GM23338 (cell line): ENCODE results near the gene SCGN. TPM values are rescaled to one million over a fixed set of nuclear protein-coding genes. Genes with fewer than 3 reads are reported as not detected.

Experiments
- ATAC-seq: fragments of 200-7000 bp; cut with Tn5 transposase; 3 replicates; pipeline ENCODE4 v1.9.1; 2020
- DNase-seq: peaks from one replicate; pipeline ENCODE4 v3.0.0-alpha.2; 2015; ENCODE audit warnings: low spot score
- H2AFZ ChIP-seq: fragments of 200-600 bp; sonication (generic); 2 replicates; pipeline ENCODE4 v1.8.0; 2016; ENCODE audit warnings: antibody characterized with exemption, mild to moderate bottlenecking, moderate library complexity
- H3F3A ChIP-seq: fragments of 200-600 bp; sonication (generic); replicated peaks from 2 replicates; pipeline ENCODE4 v1.8.0; 2017; ENCODE audit warnings: antibody characterized with exemption, mixed run types, low read depth
- H3K27ac ChIP-seq: fragments of 200-600 bp; sonication (generic); 2 replicates; pipeline ENCODE4 v1.6.1; 2016; ENCODE audit warnings: low read depth
- H3K27me3 ChIP-seq: fragments of 200-600 bp; sonication (generic); 2 replicates; pipeline ENCODE4 v1.8.0; 2016; ENCODE audit warnings: mild to moderate bottlenecking, mixed run types, moderate library complexity; ENCODE audit not compliant: insufficient read depth
- H3K36me3 ChIP-seq: fragments of 200-600 bp; sonication (generic); 2 replicates; pipeline ENCODE4 v1.8.0; 2016; ENCODE audit warnings: mild to moderate bottlenecking; ENCODE audit not compliant: insufficient read depth
- H3K4me1 ChIP-seq: fragments of 200-600 bp; sonication (generic); 2 replicates; pipeline ENCODE4 v1.8.0; 2016; ENCODE audit warnings: mild to moderate bottlenecking, moderate library complexity; ENCODE audit not compliant: insufficient read depth
- H3K4me2 ChIP-seq: fragments of 200-600 bp; sonication (generic); 2 replicates; pipeline ENCODE4 v1.7.1; 2017; ENCODE audit warnings: mixed run types
- H3K4me3 ChIP-seq: fragments of 200-600 bp; sonication (generic); 2 replicates; pipeline ENCODE4 v1.6.1; 2016; ENCODE audit warnings: mixed run types
- H3K79me2 ChIP-seq: fragments of 200-600 bp; sonication (generic); replicated peaks from 2 replicates; pipeline ENCODE4 v1.8.0; 2017; ENCODE audit warnings: mild to moderate bottlenecking; ENCODE audit not compliant: insufficient read depth
- H3K9me2 ChIP-seq: fragments of 200-600 bp; sonication (generic); 2 replicates; pipeline ENCODE4 v1.8.0; 2017; ENCODE audit not compliant: insufficient read depth
- H4K20me1 ChIP-seq: fragments of 200-600 bp; sonication (generic); replicated peaks from 2 replicates; pipeline ENCODE4 v1.8.0; 2017; ENCODE audit warnings: mild to moderate bottlenecking; ENCODE audit not compliant: insufficient read depth
- H3K27ac Mint-ChIP-seq: 2 replicates; pipeline ENCODE4 v1.8.0; 2020; ENCODE audit warnings: inconsistent platforms, mild to moderate bottlenecking, moderate library complexity, mixed read lengths
- H3K27me3 Mint-ChIP-seq: 3 replicates; pipeline ENCODE4 v1.8.0; 2022; ENCODE audit warnings: low read depth, mild to moderate bottlenecking, moderate library complexity, mixed read lengths, inconsistent platforms; ENCODE audit not compliant: insufficient read depth, poor library complexity
- H3K36me3 Mint-ChIP-seq: 3 replicates; pipeline ENCODE4 v1.8.0; 2021; ENCODE audit warnings: low read depth, mild to moderate bottlenecking, inconsistent platforms, moderate library complexity, mixed read lengths
- H3K4me1 Mint-ChIP-seq: 3 replicates; pipeline ENCODE4 v1.8.0; 2020; ENCODE audit warnings: mild to moderate bottlenecking, inconsistent platforms, mixed read lengths
- H3K4me3 Mint-ChIP-seq: 3 replicates; pipeline ENCODE4 v1.8.0; 2021; ENCODE audit warnings: moderate library complexity, mild to moderate bottlenecking, inconsistent platforms, mixed read lengths
- H3K9me3 Mint-ChIP-seq: 3 replicates; pipeline ENCODE4 v1.8.0; 2020; ENCODE audit warnings: moderate library complexity, mild to moderate bottlenecking, inconsistent platforms, mixed read lengths
- CTCF ChIP-seq, 2 experiments: fragments of 200-600 bp in 1 of 2; sonication (generic) in 1 of 2; conservative IDR thresholded peaks; 2 replicates each; pipeline versions ENCODE4 v1.5.1 to v1.6.1; 2016 to 2017; ENCODE audit warnings: antibody characterized with exemption in 2 of 2, low read depth in 2 of 2, mild to moderate bottlenecking in 2 of 2, moderate library complexity in 1 of 2
- ETS1 ChIP-seq: IDR thresholded peaks from 2 replicates; pipeline ENCODE4 v1.6.1; 2016; ENCODE audit warnings: antibody characterized with exemption
- EZH2 ChIP-seq: fragments of 200-600 bp; sonication (generic); IDR thresholded peaks from one replicate; pipeline ENCODE4 v1.8.0; 2017; ENCODE audit warnings: antibody characterized with exemption, mild to moderate bottlenecking, low read depth; ENCODE audit not compliant: unreplicated experiment
- JUNB ChIP-seq: IDR thresholded peaks from one replicate; pipeline ENCODE4 v1.6.1; 2016; ENCODE audit warnings: antibody characterized with exemption; ENCODE audit not compliant: unreplicated experiment
- NANOG ChIP-seq: IDR thresholded peaks from 2 replicates; pipeline ENCODE4 v1.6.1; 2016; ENCODE audit warnings: antibody characterized with exemption, borderline replicate concordance
- POLR2AphosphoS5 ChIP-seq: IDR thresholded peaks from 2 replicates; pipeline ENCODE4 v1.6.1; 2016; ENCODE audit warnings: antibody characterized with exemption, low read depth
- REST ChIP-seq: IDR thresholded peaks from one replicate; pipeline ENCODE4 v1.6.1; 2018; ENCODE audit warnings: antibody characterized with exemption; ENCODE audit not compliant: unreplicated experiment
- STAT1 ChIP-seq: IDR thresholded peaks from one replicate; pipeline ENCODE4 v1.6.1; 2016; ENCODE audit warnings: antibody characterized with exemption; ENCODE audit not compliant: unreplicated experiment
- ZNF114 ChIP-seq: fragments of 250-450 bp; sonication (Bioruptor Pico); IDR thresholded peaks from 2 replicates; pipeline ENCODE4 v1.5.0; 2020; ENCODE audit warnings: mild to moderate bottlenecking, moderate library complexity
- ZNF331 ChIP-seq: fragments of 250-450 bp; sonication (Bioruptor Pico); IDR thresholded peaks from 2 replicates; pipeline ENCODE4 v1.5.0; 2020; ENCODE audit warnings: low read depth, mild to moderate bottlenecking, moderate library complexity
- ZNF462 ChIP-seq: fragments of 250-450 bp; sonication (Bioruptor Pico); IDR thresholded peaks from 2 replicates; pipeline ENCODE4 v1.5.0; 2020; ENCODE audit warnings: mild to moderate bottlenecking, moderate library complexity
- polyA plus RNA-seq: library from polyadenylated mRNA; unstranded; fragments of >200 nt; fragmentation: Nextera tagmentation; extraction: Ambion mirVana; gene quantifications from 2 replicates; pipeline ENCODE4 v1.2.1, GENCODE V29; 2016
- total RNA-seq: library from RNA; depleted of rRNA; stranded (reverse); fragments of >200 nt; shearing (Covaris generic); gene quantifications from 2 replicates; pipeline ENCODE4 v1.2.3, GENCODE V29; 2014

The SCGN gene
- total and polyA plus RNA-seq, 2 experiments from 2014 or later, result not detected

- TF ChIP-seq ETS1 (no peak), JUNB (no peak), ZNF114 (no peak)
These were observed 32.8 kb upstream of the SCGN start (continued) for GRCh38 chr6:25619217-25619616.

- Histone ChIP-seq H3K4me3 (no peak overlapping the region), H4K20me1 (no peaks in the 10 kb centered on the region; the same call in 1 of the 2 replicates), H3K4me1 (peaks cover 10% of the 10 kb centered on the region; the same call in 1 of the 2 replicates), H2AFZ (no peak overlapping the region), H3K79me2 (no peaks in the 10 kb centered on the region), H3K27ac (no peak overlapping the region), H3K27me3 (no peaks in the 10 kb centered on the region), H3F3A (no peaks in the 10 kb centered on the region), H3K36me3 (peaks cover 9% of the 10 kb centered on the region; the same call in 1 of the 2 replicates), H3K4me2 (no peak overlapping the region), H3K9me2 (peaks cover 8% of the 10 kb centered on the region; the same call in 1 of the 2 replicates)
- H3K9me3 Mint-ChIP-seq, result no peaks in the 10 kb centered on the region
- no peak for DNase-seq
- TF ChIP-seq ZNF114 (no peak), REST (no peak), ZNF331 (no peak), ZNF462 (CRISPR knock-in tag) (no peak), STAT1 (no peak), ETS1 (no peak), POLR2AphosphoS5 (no peak), EZH2 (no peak), NANOG (no peak), CTCF (conservative IDR thresholded peaks at IDR 0.05; ENCODE audit: low read depth in 2 of 2) (no peak)
- H3K27me3 Mint-ChIP-seq, result no peaks in the 10 kb centered on the region
- ATAC-seq, result no peak
- no peak overlapping the region for H3K27ac Mint-ChIP-seq
- peaks cover 7% of the 10 kb centered on the region; the same call in 1 of the 3 replicates for H3K36me3 Mint-ChIP-seq
- H3K4me1 Mint-ChIP-seq, result peaks cover 8% of the 10 kb centered on the region
- H3K4me3 Mint-ChIP-seq, result no peak overlapping the region
These were observed 31.6 kb upstream of the SCGN start for GRCh38 chr6:25620391-25620790.
